Epithelial cell of esophagus (primary cell): Measurements from ENCODE around the gene LRRK1.

Experiments
- DNase-seq: peaks from one replicate; pipeline ENCODE4 v3.0.0; 2010; ENCODE audit warnings: low read depth
- H3K4me3 ChIP-seq: 2 replicates; pipeline ENCODE4 v1.5.1; 2011; ENCODE audit warnings: mild to moderate bottlenecking, low read length, control low read depth
- TF ChIP-seq, protein P1 (sequence below): IDR thresholded peaks from 2 replicates; pipeline ENCODE4 v1.5.1; 2011; ENCODE audit warnings: low read depth, mild to moderate bottlenecking, low read length, control low read depth, inconsistent platforms; ENCODE audit not compliant: insufficient read depth; ENCODE audit errors: missing control alignments

Gene LRRK1

DNA sequence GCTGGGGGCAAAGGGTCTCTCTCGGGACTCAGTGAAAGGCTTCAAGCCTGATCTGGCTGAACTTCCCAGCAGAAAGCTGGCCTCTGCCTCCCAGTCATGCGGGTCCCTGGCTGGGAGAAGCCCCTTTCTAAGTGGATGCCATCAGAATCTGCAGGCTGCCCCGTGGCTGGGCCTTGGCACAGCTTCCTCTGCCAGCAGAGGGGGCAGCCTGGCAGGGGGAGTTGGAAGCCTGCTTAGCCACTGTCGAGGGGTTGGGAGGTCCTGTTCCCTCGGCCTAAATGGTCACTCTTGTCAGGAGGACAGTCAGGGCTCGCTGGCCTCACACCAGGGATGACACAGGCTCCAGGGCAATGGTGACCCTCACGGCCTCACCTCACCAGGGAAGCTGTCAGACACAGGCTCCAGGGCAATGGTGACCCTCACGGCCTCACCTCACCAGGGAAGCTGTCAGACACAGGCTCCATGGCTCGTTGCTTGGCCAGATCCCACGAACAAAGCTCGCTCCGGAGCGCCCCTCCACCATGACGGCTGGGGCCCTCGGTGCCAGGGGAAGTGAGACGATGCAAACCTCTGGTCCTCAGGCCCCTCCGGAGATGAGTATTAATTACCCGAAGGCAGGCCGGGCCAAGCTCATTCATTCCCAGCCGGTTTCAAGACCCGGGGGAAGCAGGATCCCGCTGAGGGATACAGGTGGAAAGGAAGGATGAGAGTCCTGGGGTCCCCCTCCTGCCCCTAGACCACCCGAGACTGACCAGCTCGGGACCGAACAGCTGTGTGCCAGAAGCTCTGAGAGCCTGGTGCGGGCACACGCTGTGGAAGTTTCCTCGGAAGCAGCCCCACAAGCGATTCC, 181.7 kb downstream of the LRRK1 start:
- TF ChIP-seq, protein P1, sequence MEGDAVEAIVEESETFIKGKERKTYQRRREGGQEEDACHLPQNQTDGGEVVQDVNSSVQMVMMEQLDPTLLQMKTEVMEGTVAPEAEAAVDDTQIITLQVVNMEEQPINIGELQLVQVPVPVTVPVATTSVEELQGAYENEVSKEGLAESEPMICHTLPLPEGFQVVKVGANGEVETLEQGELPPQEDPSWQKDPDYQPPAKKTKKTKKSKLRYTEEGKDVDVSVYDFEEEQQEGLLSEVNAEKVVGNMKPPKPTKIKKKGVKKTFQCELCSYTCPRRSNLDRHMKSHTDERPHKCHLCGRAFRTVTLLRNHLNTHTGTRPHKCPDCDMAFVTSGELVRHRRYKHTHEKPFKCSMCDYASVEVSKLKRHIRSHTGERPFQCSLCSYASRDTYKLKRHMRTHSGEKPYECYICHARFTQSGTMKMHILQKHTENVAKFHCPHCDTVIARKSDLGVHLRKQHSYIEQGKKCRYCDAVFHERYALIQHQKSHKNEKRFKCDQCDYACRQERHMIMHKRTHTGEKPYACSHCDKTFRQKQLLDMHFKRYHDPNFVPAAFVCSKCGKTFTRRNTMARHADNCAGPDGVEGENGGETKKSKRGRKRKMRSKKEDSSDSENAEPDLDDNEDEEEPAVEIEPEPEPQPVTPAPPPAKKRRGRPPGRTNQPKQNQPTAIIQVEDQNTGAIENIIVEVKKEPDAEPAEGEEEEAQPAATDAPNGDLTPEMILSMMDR = no peak
- no peak for DNase-seq
- no peak overlapping the region for H3K4me3 ChIP-seq

DNA sequence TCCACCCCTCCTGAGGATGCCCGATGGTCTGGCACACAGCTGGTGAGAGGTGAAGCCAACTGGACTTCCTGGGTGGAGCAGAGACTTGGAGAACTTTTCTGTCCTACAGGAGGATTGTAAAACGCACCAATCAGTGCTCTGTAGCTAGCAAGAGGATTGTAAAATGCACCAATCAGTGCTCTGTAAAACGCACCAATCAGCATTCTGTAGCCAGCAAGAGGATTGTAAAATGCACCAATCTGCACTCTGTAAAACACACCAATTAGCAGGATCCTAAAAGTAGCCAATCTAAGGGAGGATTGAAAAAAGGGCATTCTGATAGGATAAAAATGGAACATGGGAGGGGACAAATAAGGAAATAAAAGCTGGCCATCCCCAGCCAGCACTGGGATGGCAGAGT, 182.5 kb downstream of the LRRK1 start:
- TF ChIP-seq, protein P1 = no peak
- DNase-seq = no peak
- no peak overlapping the region for H3K4me3 ChIP-seq

DNA sequence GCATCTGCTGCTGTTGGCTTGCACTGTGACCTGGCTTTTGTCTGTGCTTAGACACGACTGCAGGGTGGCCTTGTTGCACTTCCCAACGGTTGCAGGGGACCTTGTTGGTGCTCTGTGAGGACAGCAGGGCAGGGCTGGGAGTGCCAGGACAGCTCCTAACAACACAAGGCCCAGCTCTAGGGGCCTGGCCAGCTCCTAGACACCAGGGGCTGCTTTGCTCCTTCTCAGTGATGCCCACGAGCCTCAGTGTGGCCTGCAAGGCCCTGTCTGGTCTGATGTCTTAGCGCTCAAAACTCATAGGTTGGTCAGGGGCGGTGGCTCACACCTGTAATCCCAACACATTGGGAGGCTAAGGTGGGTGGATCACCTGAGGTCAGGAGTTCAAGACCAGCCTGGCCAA, 183.6 kb downstream of the LRRK1 start:
- H3K4me3 ChIP-seq = no peak overlapping the region
- TF ChIP-seq, protein P1 = no peak
- DNase-seq = no peak

DNA sequence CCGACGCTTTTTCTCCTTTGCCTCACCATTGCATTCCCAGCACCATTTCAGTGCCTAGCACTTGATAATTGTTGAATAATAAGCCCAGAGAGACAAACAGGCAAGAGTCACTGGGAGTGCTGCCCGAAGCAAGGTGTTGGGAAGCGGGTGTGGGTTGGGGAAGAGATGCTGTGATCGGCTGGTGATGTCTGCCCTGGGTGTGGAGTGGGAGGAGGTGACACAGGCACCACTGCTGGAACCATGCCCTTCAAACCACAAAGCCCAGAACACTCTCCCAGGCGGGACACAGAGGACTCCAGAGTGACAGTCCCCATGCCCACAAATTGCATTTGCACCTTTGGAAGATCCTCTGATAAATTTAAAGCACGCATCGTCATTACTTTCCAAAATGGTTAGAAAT, 184.4 kb downstream of the LRRK1 start:
- DNase-seq = no peak
- TF ChIP-seq, protein P1 = no peak
- H3K4me3 ChIP-seq = no peak overlapping the region

DNA sequence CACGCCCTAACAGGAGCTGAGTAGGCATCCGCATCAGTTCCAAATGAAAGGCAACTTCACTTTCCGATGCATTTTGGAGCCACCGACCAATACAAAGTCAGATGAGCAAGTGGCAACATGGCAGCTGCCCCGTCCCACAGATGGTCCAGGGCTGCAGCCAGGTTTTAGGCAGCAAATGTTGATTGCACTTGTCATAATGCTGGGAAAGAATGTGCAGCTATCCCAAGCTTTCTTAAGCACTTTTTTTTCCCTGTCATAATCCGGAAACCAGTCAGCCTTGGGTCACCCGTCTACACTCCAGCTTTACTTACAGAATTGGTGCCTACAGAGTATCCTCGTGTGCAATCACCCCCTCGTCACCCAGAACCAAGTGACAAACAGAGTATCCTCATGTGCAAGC, 185.0 kb downstream of the LRRK1 start:
- no peak for DNase-seq
- TF ChIP-seq, protein P1 = no peak
- H3K4me3 ChIP-seq = no peak overlapping the region

DNA sequence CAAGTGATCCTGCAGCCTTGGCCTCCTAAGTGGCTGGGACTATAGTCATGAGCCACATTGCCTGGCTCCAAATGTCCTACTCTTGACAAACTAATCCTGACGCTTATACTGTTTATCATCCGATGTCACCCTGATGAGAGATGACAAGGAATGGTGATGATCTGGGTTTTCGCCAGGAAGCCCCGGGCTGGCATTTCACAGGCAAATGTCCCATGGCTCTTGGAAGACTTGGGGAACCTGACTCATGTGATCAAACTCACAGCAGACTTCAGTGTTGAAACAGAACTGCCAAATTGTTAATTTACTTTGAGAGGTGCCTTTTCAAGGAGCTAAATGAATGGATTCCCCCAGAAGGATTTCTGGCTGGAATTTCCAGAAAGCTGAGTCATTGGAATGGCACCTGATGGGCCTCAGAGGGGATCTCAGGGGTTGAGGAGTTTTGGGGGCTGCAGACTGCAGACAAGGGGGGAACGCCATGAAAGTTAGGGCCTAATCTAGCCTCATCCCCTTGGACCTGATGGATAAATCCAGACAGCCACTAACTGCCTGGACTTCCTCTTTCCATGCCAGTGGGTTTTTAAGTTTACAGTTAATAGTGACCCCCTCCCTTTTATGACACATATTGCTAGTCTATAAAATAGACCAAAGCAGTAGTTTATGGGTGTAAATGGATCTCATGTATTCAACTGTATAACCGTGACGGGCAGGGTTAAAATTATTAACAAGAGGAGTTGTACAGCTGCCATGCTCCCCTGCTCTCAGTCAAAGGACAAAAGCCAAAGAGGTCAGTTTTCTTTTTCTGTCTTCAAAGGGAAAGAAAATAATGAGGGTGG, 186.1 kb downstream of the LRRK1 start:
- TF ChIP-seq, protein P1 = no peak
- no peak overlapping the region for H3K4me3 ChIP-seq
- no peak for DNase-seq

DNA sequence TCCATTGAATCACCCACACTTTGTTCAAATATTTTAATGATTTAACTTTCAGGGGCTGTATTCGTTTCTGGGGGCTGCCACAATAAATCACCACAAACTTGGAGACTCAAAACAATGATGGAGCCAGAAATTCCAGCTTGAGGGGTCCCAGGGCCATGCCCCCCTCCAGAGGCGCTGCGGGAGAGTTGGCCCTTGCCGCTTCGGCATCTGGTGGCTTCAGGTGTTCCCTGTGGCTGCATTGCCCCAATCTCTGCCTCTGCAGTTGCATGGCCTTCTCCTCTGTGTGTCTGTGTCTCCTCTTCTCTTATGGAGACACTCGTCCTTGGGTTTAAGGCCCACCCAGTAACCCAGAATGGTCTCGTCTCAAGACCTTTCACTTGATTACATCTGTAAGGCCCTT, 187.9 kb downstream of the LRRK1 start:
- TF ChIP-seq, protein P1 = no peak
- H3K4me3 ChIP-seq = no peak overlapping the region
- DNase-seq = no peak
